ENCODE measurements around the gene EEIG1.

Gene EEIG1

DNA sequence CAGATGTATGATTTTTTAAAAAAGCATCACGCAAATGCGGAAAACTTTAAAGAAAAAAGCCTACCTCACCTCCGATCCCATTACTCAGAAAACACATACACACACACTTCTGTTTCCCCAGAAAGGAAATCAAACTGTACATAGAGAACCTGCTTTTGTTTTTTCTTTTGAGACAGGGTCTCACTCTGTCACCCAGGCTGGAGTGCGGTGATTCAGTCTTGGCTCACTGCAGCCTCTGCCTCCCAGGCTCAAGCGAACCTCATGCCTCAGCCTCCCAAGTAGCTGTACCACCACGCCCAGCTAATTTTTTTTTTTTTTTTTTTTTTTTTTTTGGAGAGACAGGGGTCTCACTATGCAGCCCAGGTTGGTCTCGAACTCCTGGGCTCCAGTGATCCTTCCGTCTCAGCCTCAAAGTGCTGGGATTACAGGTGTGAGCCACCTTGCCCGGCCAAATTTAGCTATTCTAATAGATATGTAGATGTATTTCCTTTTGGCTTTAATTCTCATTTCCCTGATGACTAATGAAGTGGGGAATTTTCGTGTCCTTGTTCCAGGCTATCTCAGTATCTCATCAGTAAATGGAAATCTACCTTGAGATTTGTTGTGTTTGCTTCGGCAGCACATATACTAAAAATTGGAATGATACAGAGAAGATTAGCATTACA lies 25.7 kb upstream of the EEIG1 start:
- Histone ChIP-seq H3K14ac (ENCODE audit: low read length) (no peak overlapping the region), H2BK12ac (ENCODE audit: low read length) (no peak overlapping the region), H3K18ac (ENCODE audit: low read length) (no peak overlapping the region), H3K9ac (ENCODE audit: low read depth, low read length, poor library complexity) (no peak overlapping the region), H3K4me2 (ENCODE audit: insufficient read depth, low read length, poor library complexity, severe bottlenecking) (no peak overlapping the region), H3K4me1 (ENCODE audit: control insufficient read depth in 2 of 2, insufficient read depth in 1 of 2, low read depth in 1 of 2, low read length in 2 of 2) (peaks cover 0 to 14% of the 10 kb centered on the region in 2 donors), H2BK15ac (ENCODE audit: low read length) (no peak overlapping the region), H2AK5ac (ENCODE audit: low read depth, low read length) (no peak overlapping the region), H3K27me3 (ENCODE audit: control insufficient read depth in 3 of 3, insufficient read depth in 3 of 3, low read depth in 1 of 3, low read length in 3 of 3) (peaks cover 0 to 4% (median 0%) of the 10 kb centered on the region in 3 experiments), H3K23ac (ENCODE audit: low read depth, low read length, poor library complexity) (no peak overlapping the region), H2AFZ (ENCODE audit: low read length) (peak overlapping the region; percentile 89), H4K91ac (ENCODE audit: low read depth, low read length, poor library complexity) (no peak overlapping the region), H3K9me3 (replicated peaks in 1 of 2; ENCODE audit: control insufficient read depth in 2 of 2, insufficient read depth in 1 of 2, low read depth in 1 of 2, low read length in 2 of 2) (peaks cover 3 to 5% of the 10 kb centered on the region in 2 donors), H2BK120ac (ENCODE audit: low read depth, low read length) (no peak overlapping the region), H4K8ac (ENCODE audit: low read depth, low read length) (no peak overlapping the region), H3K4me3 (ENCODE audit: low read length in 2 of 2) (no peak overlapping the region), H2BK5ac (ENCODE audit: low read length) (no peak overlapping the region), H3K79me1 (ENCODE audit: low read depth, low read length) (no peaks in the 10 kb centered on the region), H3K27ac (replicated peaks; ENCODE audit: low read length) (no peak overlapping the region), H3K4ac (ENCODE audit: low read length) (no peak overlapping the region), H3K36me3 (replicated peaks in 1 of 2; ENCODE audit: control insufficient read depth in 2 of 2, insufficient read depth in 2 of 2, low read length in 2 of 2) (no peaks in the 10 kb centered on the region)
- no CpG with 5 or more reads among the region's 11 CpGs for WGBS, 2 donors (ENCODE audit: extremely low coverage in 2 of 2, insufficient read length in 2 of 2, insufficient replicate concordance in 1 of 2)
- DNase-seq (ENCODE audit: low spot score), result no peak

DNA sequence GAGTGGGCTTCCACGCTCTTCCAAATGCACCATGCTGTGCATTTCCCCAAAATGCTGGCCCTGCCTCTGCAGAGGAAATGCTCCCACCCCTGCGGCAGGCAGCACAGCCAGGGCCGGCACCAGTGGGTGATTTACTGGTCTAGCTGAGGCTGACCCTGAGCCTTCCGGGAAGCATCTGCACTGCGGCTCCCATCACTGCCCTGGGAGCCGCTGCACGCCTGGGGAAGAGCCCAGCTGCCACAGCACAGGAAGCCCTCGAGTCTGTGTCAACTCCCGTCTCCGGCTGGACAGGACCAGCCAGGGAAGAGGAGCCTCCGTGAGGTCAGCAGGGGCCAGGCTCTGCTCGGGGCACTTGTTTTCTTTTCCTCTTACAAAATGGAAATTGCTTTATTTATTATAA lies 25.1 kb upstream of the EEIG1 start:
- no peak overlapping the region for H3K14ac ChIP-seq (ENCODE audit: low read length)
- H3K4me1 ChIP-seq (ENCODE audit: control insufficient read depth in 2 of 2, insufficient read depth in 1 of 2, low read depth in 1 of 2, low read length in 2 of 2), result peaks cover 0 to 18% of the 10 kb centered on the region in 2 donors
- H3K18ac ChIP-seq (ENCODE audit: low read length), result no peak overlapping the region
- no peak overlapping the region for H2AK5ac ChIP-seq (ENCODE audit: low read depth, low read length)
- peaks cover 3 to 5% of the 10 kb centered on the region in 2 donors for H3K9me3 ChIP-seq (replicated peaks in 1 of 2; ENCODE audit: control insufficient read depth in 2 of 2, insufficient read depth in 1 of 2, low read depth in 1 of 2, low read length in 2 of 2)
- no peak overlapping the region for H3K27ac ChIP-seq (replicated peaks; ENCODE audit: low read length)
- no peak overlapping the region for H4K8ac ChIP-seq (ENCODE audit: low read depth, low read length)
- no peak overlapping the region for H3K4me2 ChIP-seq (ENCODE audit: insufficient read depth, low read length, poor library complexity, severe bottlenecking)
- DNase-seq (ENCODE audit: low spot score), result no peak
- H4K91ac ChIP-seq (ENCODE audit: low read depth, low read length, poor library complexity), result no peak overlapping the region
- peak overlapping the region; percentile 44 for H3K9ac ChIP-seq (ENCODE audit: low read depth, low read length, poor library complexity)
- peak overlapping the region in 1 of 2 donors; percentile 51 for H3K4me3 ChIP-seq (ENCODE audit: low read length in 2 of 2)
- no peak overlapping the region for H3K4ac ChIP-seq (ENCODE audit: low read length)
- no peak overlapping the region for H2BK5ac ChIP-seq (ENCODE audit: low read length)
- no peak overlapping the region for H2BK12ac ChIP-seq (ENCODE audit: low read length)
- peak overlapping the region; percentile 89 for H2AFZ ChIP-seq (ENCODE audit: low read length)
- no CpG with 5 or more reads among the region's 12 CpGs for WGBS, 2 donors (ENCODE audit: extremely low coverage in 2 of 2, insufficient read length in 2 of 2, insufficient replicate concordance in 1 of 2)
- no peaks in the 10 kb centered on the region for H3K36me3 ChIP-seq (replicated peaks in 1 of 2; ENCODE audit: control insufficient read depth in 2 of 2, insufficient read depth in 2 of 2, low read length in 2 of 2)
- no peak overlapping the region for H2BK15ac ChIP-seq (ENCODE audit: low read length)
- peaks cover 0 to 4% (median 0%) of the 10 kb centered on the region in 3 experiments for H3K27me3 ChIP-seq (ENCODE audit: control insufficient read depth in 3 of 3, insufficient read depth in 3 of 3, low read depth in 1 of 3, low read length in 3 of 3)
- H3K79me1 ChIP-seq (ENCODE audit: low read depth, low read length), result no peaks in the 10 kb centered on the region
- peak overlapping the region; percentile 73 for H3K23ac ChIP-seq (ENCODE audit: low read depth, low read length, poor library complexity)
- no peak overlapping the region for H2BK120ac ChIP-seq (ENCODE audit: low read depth, low read length)

DNA sequence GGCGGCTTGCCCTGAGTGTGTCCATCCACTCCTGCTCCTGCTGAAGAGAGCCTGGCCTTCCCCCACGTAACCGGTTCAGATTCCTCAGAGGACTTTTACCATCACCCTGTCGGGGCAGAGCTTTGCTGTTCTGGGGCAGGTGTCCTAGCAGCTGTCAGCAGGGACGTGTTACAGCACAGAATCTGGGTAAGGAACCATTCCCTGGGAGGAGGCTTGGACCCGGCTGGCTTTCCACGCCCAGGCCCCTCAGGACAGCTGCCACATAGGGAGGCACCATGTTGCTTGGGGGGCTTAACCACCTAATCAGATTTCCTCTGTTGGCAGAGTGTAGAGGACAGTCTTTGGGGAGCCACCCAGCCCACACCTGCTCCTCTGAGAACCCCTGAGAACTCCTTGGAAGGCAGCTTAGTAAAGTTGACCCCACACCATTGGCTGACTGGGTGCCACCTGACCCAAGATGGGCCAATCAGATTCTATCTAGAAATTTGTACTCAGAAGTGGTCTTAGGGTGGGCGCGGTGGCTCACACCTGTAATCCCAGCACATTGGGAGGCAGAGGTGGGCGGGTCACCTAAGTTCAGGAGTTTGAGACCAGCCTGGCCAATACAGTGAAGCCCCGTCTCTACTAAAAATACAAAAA lies 23.3 kb upstream of the EEIG1 start:
- Histone ChIP-seq H2BK12ac (ENCODE audit: low read length) (no peak overlapping the region), H3K4me2 (ENCODE audit: insufficient read depth, low read length, poor library complexity, severe bottlenecking) (no peak overlapping the region), H2BK5ac (ENCODE audit: low read length) (no peak overlapping the region), H3K18ac (ENCODE audit: low read length) (no peak overlapping the region), H4K91ac (ENCODE audit: low read depth, low read length, poor library complexity) (no peak overlapping the region), H3K27me3 (ENCODE audit: control insufficient read depth in 3 of 3, insufficient read depth in 3 of 3, low read depth in 1 of 3, low read length in 3 of 3) (peaks cover 0 to 3% (median 0%) of the 10 kb centered on the region in 3 experiments), H2BK15ac (ENCODE audit: low read length) (no peak overlapping the region), H3K23ac (ENCODE audit: low read depth, low read length, poor library complexity) (no peak overlapping the region), H2AFZ (ENCODE audit: low read length) (peak overlapping the region; percentile 33), H3K4me1 (ENCODE audit: control insufficient read depth in 2 of 2, insufficient read depth in 1 of 2, low read depth in 1 of 2, low read length in 2 of 2) (peaks cover 0 to 18% of the 10 kb centered on the region in 2 donors), H3K9me3 (replicated peaks in 1 of 2; ENCODE audit: control insufficient read depth in 2 of 2, insufficient read depth in 1 of 2, low read depth in 1 of 2, low read length in 2 of 2) (peaks cover 3 to 5% of the 10 kb centered on the region in 2 donors), H3K4ac (ENCODE audit: low read length) (no peak overlapping the region), H2AK5ac (ENCODE audit: low read depth, low read length) (no peak overlapping the region), H3K79me1 (ENCODE audit: low read depth, low read length) (no peaks in the 10 kb centered on the region), H4K8ac (ENCODE audit: low read depth, low read length) (no peak overlapping the region), H3K36me3 (replicated peaks in 1 of 2; ENCODE audit: control insufficient read depth in 2 of 2, insufficient read depth in 2 of 2, low read length in 2 of 2) (no peaks in the 10 kb centered on the region), H2BK120ac (ENCODE audit: low read depth, low read length) (no peak overlapping the region), H3K14ac (ENCODE audit: low read length) (no peak overlapping the region), H3K9ac (ENCODE audit: low read depth, low read length, poor library complexity) (no peak overlapping the region), H3K27ac (replicated peaks; ENCODE audit: low read length) (no peak overlapping the region), H3K4me3 (ENCODE audit: low read length in 2 of 2) (no peak overlapping the region)
- WGBS, 2 donors (ENCODE audit: extremely low coverage in 2 of 2, insufficient read length in 2 of 2, insufficient replicate concordance in 1 of 2), result no CpG with 5 or more reads among the region's 11 CpGs
- DNase-seq (ENCODE audit: low spot score), result no peak

DNA sequence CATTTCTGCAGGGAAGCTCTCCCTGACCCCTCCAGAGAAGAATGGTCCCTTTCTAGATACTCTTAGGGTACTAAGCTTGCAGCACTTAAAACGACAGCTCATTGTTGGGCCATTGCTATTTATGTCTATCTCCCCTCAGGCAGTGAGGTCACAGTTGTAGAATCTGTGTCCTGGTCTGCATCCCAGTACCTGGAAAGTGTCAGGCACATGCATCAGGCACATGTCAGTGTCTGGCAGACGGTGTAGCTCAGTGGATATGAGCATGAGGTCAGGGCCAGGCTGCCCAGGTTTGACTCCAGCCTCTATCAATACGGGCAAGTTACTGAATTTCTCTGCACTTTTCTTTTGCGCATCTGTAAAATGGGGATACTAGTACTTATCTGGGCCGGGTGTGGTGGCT lies 22.2 kb upstream of the EEIG1 start:
- Histone ChIP-seq H2BK120ac (ENCODE audit: low read depth, low read length) (no peak overlapping the region), H3K27ac (replicated peaks; ENCODE audit: low read length) (no peak overlapping the region), H3K36me3 (replicated peaks in 1 of 2; ENCODE audit: control insufficient read depth in 2 of 2, insufficient read depth in 2 of 2, low read length in 2 of 2) (no peaks in the 10 kb centered on the region), H3K23ac (ENCODE audit: low read depth, low read length, poor library complexity) (no peak overlapping the region), H2BK5ac (ENCODE audit: low read length) (no peak overlapping the region), H2BK15ac (ENCODE audit: low read length) (no peak overlapping the region), H3K14ac (ENCODE audit: low read length) (no peak overlapping the region), H3K4me3 (ENCODE audit: low read length in 2 of 2) (no peak overlapping the region), H3K4me1 (ENCODE audit: control insufficient read depth in 2 of 2, insufficient read depth in 1 of 2, low read depth in 1 of 2, low read length in 2 of 2) (peaks cover 0 to 18% of the 10 kb centered on the region in 2 donors), H3K79me1 (ENCODE audit: low read depth, low read length) (no peaks in the 10 kb centered on the region), H3K9ac (ENCODE audit: low read depth, low read length, poor library complexity) (no peak overlapping the region), H2AK5ac (ENCODE audit: low read depth, low read length) (no peak overlapping the region), H2AFZ (ENCODE audit: low read length) (no peak overlapping the region), H4K8ac (ENCODE audit: low read depth, low read length) (no peak overlapping the region), H2BK12ac (ENCODE audit: low read length) (no peak overlapping the region), H3K4ac (ENCODE audit: low read length) (no peak overlapping the region), H3K18ac (ENCODE audit: low read length) (peak overlapping the region; percentile 38), H3K4me2 (ENCODE audit: insufficient read depth, low read length, poor library complexity, severe bottlenecking) (no peak overlapping the region), H3K9me3 (replicated peaks in 1 of 2; ENCODE audit: control insufficient read depth in 2 of 2, insufficient read depth in 1 of 2, low read depth in 1 of 2, low read length in 2 of 2) (peaks cover 0 to 1% of the 10 kb centered on the region in 2 donors), H3K27me3 (ENCODE audit: control insufficient read depth in 3 of 3, insufficient read depth in 3 of 3, low read depth in 1 of 3, low read length in 3 of 3) (no peaks in the 10 kb centered on the region), H4K91ac (ENCODE audit: low read depth, low read length, poor library complexity) (no peak overlapping the region)
- WGBS, 2 donors (ENCODE audit: extremely low coverage in 2 of 2, insufficient read length in 2 of 2, insufficient replicate concordance in 1 of 2), result no CpG with 5 or more reads among the region's 5 CpGs
- DNase-seq (ENCODE audit: low spot score), result no peak
